ENCODE data around the gene ESD. TPM values are rescaled to one million over a fixed set of nuclear protein-coding genes. Genes with fewer than 3 reads are reported as not detected.

The ESD gene
- total and polyA plus RNA-seq, 10 of the 15 experiments (the other 5 are each of a cell fraction or from before 2014, with no cell fraction given): 105 to 387 (median 195) TPM

DNA sequence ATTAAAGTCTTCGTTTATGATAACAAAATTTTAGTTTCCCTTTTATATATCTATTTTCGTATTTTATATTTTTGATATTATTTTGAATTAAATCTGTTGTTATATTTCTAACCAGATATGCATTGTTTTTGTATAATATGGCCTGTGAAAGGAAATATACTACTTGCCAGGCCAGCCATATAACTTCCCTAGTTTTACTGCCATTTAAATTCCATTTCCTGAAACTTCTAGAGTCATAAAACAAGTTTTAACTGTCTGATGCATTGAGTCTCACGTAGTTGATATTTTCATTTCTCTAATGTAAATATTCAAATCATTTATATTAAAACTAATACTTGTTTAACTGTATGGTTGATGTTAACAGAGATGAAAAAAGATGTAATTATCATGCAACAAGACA is 13.5 kb downstream of the ESD start:
- SMC1A ChIA-PET (ENCODE audit: uncharacterized antibody, unreplicated experiment): no interaction called here
- POLR2A ChIA-PET: no interaction called here
- ATAC-seq (no peak), DNase-seq (ENCODE audit: low read depth, low spot score) (no peak), FAIRE-seq (no peak)
- no TSS peak for BruUV-seq (replicated peaks)
- intact Hi-C loops (cut with micrococcal nuclease; ENCODE audit: unreplicated experiment) (no loop called here), in situ Hi-C loops (cut with MboI) (no loop called here)
- Histone ChIP-seq H3K9ac (ENCODE audit: control insufficient read depth, insufficient read depth, low read length) (no peak overlapping the region), H3K27ac (ENCODE audit: control insufficient read depth, insufficient read depth) (no peak overlapping the region), H3K27me3 (replicated peaks in 1 of 2; ENCODE audit: control insufficient read depth in 2 of 2, insufficient read depth in 2 of 2, low read length in 1 of 2) (no peaks in the 10 kb centered on the region), H3K79me2 (ENCODE audit: control insufficient read depth, insufficient read depth, low read length) (no peaks in the 10 kb centered on the region), H3K9me3 (replicated peaks; ENCODE audit: control insufficient read depth, insufficient read depth, low read length) (no peaks in the 10 kb centered on the region), H3K36me3 (ENCODE audit: control insufficient read depth in 2 of 2, insufficient read depth in 2 of 2, low read length in 1 of 2) (peaks cover 2 to 20% of the 10 kb centered on the region in 2 experiments), H4K20me1 (ENCODE audit: control insufficient read depth, insufficient read depth) (no peaks in the 10 kb centered on the region), H3K4me2 (ENCODE audit: control insufficient read depth, insufficient read depth) (no peak overlapping the region), H3K4me3 (no peak overlapping the region), H3K4me1 (ENCODE audit: control insufficient read depth, insufficient read depth, low read length) (no peaks in the 10 kb centered on the region), H2AFZ (ENCODE audit: control insufficient read depth, low read depth, low read length) (no peak overlapping the region)
- CTCF ChIA-PET: no interaction called here
- 97% methylated on average over 3 of the region's 3 CpGs for WGBS (ENCODE audit: insufficient coverage, insufficient replicate concordance, low lambda C conversion rate, missing lambda C conversion rate)
- RAD21 ChIA-PET (ENCODE audit: unreplicated experiment): no interaction called here
- TF ChIP-seq, protein P1, sequence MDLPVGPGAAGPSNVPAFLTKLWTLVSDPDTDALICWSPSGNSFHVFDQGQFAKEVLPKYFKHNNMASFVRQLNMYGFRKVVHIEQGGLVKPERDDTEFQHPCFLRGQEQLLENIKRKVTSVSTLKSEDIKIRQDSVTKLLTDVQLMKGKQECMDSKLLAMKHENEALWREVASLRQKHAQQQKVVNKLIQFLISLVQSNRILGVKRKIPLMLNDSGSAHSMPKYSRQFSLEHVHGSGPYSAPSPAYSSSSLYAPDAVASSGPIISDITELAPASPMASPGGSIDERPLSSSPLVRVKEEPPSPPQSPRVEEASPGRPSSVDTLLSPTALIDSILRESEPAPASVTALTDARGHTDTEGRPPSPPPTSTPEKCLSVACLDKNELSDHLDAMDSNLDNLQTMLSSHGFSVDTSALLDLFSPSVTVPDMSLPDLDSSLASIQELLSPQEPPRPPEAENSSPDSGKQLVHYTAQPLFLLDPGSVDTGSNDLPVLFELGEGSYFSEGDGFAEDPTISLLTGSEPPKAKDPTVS (IDR thresholded peaks at IDR 0.05; ENCODE audit: low read depth, low read length): no peak
- TF ChIP-seq, protein P2, sequence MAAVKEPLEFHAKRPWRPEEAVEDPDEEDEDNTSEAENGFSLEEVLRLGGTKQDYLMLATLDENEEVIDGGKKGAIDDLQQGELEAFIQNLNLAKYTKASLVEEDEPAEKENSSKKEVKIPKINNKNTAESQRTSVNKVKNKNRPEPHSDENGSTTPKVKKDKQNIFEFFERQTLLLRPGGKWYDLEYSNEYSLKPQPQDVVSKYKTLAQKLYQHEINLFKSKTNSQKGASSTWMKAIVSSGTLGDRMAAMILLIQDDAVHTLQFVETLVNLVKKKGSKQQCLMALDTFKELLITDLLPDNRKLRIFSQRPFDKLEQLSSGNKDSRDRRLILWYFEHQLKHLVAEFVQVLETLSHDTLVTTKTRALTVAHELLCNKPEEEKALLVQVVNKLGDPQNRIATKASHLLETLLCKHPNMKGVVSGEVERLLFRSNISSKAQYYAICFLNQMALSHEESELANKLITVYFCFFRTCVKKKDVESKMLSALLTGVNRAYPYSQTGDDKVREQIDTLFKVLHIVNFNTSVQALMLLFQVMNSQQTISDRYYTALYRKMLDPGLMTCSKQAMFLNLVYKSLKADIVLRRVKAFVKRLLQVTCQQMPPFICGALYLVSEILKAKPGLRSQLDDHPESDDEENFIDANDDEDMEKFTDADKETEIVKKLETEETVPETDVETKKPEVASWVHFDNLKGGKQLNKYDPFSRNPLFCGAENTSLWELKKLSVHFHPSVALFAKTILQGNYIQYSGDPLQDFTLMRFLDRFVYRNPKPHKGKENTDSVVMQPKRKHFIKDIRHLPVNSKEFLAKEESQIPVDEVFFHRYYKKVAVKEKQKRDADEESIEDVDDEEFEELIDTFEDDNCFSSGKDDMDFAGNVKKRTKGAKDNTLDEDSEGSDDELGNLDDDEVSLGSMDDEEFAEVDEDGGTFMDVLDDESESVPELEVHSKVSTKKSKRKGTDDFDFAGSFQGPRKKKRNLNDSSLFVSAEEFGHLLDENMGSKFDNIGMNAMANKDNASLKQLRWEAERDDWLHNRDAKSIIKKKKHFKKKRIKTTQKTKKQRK (IDR thresholded peaks at IDR 0.05; ENCODE audit: low read depth, low read length): no peak
- TF ChIP-seq, protein P3, sequence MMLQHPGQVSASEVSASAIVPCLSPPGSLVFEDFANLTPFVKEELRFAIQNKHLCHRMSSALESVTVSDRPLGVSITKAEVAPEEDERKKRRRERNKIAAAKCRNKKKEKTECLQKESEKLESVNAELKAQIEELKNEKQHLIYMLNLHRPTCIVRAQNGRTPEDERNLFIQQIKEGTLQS (IDR thresholded peaks at IDR 0.05; ENCODE audit: borderline replicate concordance, extremely low read depth, low read depth, low read length): no peak
- TF ChIP-seq CEBPB (IDR thresholded peaks at IDR 0.05; ENCODE audit: borderline replicate concordance in 1 of 2, low read depth in 2 of 2, low read length in 2 of 2): no peak
- no peak for TF ChIP-seq NBN (IDR thresholded peaks at IDR 0.05)
- TF ChIP-seq, protein P4, sequence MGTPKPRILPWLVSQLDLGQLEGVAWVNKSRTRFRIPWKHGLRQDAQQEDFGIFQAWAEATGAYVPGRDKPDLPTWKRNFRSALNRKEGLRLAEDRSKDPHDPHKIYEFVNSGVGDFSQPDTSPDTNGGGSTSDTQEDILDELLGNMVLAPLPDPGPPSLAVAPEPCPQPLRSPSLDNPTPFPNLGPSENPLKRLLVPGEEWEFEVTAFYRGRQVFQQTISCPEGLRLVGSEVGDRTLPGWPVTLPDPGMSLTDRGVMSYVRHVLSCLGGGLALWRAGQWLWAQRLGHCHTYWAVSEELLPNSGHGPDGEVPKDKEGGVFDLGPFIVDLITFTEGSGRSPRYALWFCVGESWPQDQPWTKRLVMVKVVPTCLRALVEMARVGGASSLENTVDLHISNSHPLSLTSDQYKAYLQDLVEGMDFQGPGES (IDR thresholded peaks at IDR 0.05): no peak
- TF ChIP-seq NFIC (IDR thresholded peaks at IDR 0.05; ENCODE audit: low read depth, low read length): no peak
- TF ChIP-seq RUNX3 (IDR thresholded peaks at IDR 0.05; ENCODE audit: low read length): no peak
- TF ChIP-seq, protein P5, sequence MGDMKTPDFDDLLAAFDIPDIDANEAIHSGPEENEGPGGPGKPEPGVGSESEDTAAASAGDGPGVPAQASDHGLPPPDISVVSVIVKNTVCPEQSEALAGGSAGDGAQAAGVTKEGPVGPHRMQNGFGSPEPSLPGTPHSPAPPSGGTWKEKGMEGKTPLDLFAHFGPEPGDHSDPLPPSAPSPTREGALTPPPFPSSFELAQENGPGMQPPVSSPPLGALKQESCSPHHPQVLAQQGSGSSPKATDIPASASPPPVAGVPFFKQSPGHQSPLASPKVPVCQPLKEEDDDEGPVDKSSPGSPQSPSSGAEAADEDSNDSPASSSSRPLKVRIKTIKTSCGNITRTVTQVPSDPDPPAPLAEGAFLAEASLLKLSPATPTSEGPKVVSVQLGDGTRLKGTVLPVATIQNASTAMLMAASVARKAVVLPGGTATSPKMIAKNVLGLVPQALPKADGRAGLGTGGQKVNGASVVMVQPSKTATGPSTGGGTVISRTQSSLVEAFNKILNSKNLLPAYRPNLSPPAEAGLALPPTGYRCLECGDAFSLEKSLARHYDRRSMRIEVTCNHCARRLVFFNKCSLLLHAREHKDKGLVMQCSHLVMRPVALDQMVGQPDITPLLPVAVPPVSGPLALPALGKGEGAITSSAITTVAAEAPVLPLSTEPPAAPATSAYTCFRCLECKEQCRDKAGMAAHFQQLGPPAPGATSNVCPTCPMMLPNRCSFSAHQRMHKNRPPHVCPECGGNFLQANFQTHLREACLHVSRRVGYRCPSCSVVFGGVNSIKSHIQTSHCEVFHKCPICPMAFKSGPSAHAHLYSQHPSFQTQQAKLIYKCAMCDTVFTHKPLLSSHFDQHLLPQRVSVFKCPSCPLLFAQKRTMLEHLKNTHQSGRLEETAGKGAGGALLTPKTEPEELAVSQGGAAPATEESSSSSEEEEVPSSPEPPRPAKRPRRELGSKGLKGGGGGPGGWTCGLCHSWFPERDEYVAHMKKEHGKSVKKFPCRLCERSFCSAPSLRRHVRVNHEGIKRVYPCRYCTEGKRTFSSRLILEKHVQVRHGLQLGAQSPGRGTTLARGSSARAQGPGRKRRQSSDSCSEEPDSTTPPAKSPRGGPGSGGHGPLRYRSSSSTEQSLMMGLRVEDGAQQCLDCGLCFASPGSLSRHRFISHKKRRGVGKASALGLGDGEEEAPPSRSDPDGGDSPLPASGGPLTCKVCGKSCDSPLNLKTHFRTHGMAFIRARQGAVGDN (IDR thresholded peaks at IDR 0.05): no peak
- TF ChIP-seq EED (IDR thresholded peaks at IDR 0.05; ENCODE audit: low read depth): no peak
- no peak for TF ChIP-seq TAF1 (IDR thresholded peaks at IDR 0.05; ENCODE audit: borderline replicate concordance, low read depth, low read length)
- TF ChIP-seq KAT2A (conservative IDR thresholded peaks at IDR 0.05; ENCODE audit: control insufficient read depth, low read depth, low read length): no peak
- no peak for TF ChIP-seq SREBF2 (IDR thresholded peaks at IDR 0.05; ENCODE audit: low read length)
- TF ChIP-seq CBFB (IDR thresholded peaks at IDR 0.05; ENCODE audit: low read depth): no peak
- no peak for TF ChIP-seq FOS (IDR thresholded peaks at IDR 0.05; ENCODE audit: borderline replicate concordance, extremely low read depth, insufficient read length)
